Skeletal muscle tissue (tissue), 4 donors: ENCODE results near the gene HSDL1. TPM values are rescaled to one million over a fixed set of nuclear protein-coding genes. Genes with fewer than 3 reads are reported as not detected.

Experiments used
- H3K27ac ChIP-seq: one replicate; pipeline ENCODE4 v1.7.0; 2013; ENCODE audit warnings: mild to moderate bottlenecking, low read depth, low read length, inconsistent platforms
- H3K27me3 ChIP-seq, 3 donors: one replicate each; pipeline ENCODE4 v1.7.0; 2013; ENCODE audit warnings: low read length in 3 of 3; ENCODE audit not compliant: control insufficient read depth in 3 of 3, insufficient read depth in 3 of 3
- H3K36me3 ChIP-seq, 3 donors: one replicate each; pipeline ENCODE4 v1.7.0; 2013; ENCODE audit warnings: low read length in 3 of 3; ENCODE audit not compliant: control insufficient read depth in 3 of 3, insufficient read depth in 3 of 3
- H3K4me1 ChIP-seq, 3 donors: one replicate each; pipeline ENCODE4 v1.7.0; 2013; ENCODE audit warnings: low read length in 3 of 3, mild to moderate bottlenecking in 3 of 3; ENCODE audit not compliant: control insufficient read depth in 3 of 3, insufficient read depth in 3 of 3
- H3K4me3 ChIP-seq, 3 donors: one replicate each; pipeline ENCODE4 v1.7.0; 2013; ENCODE audit warnings: low read length in 3 of 3
- H3K9ac ChIP-seq, 3 donors: one replicate each; pipeline ENCODE4 v1.7.0; 2013; ENCODE audit warnings: low read length in 3 of 3, mild to moderate bottlenecking in 3 of 3, moderate library complexity in 2 of 3, low read depth in 1 of 3
- H3K9me3 ChIP-seq, 3 donors: one replicate each; pipeline ENCODE4 v1.7.0; 2013; ENCODE audit warnings: low read length in 3 of 3; ENCODE audit not compliant: control insufficient read depth in 3 of 3
- total RNA-seq: library from RNA; depleted of rRNA; stranded (reverse); fragments of >200 nt; gene quantifications from one replicate; pipeline ENCODE4 v1.2.3, GENCODE V29; 2014
- donor health status: Osteomylitis.

HSDL1 gene
- total RNA-seq, 1 donor from 2014 or later, result 17.2 TPM

DNA sequence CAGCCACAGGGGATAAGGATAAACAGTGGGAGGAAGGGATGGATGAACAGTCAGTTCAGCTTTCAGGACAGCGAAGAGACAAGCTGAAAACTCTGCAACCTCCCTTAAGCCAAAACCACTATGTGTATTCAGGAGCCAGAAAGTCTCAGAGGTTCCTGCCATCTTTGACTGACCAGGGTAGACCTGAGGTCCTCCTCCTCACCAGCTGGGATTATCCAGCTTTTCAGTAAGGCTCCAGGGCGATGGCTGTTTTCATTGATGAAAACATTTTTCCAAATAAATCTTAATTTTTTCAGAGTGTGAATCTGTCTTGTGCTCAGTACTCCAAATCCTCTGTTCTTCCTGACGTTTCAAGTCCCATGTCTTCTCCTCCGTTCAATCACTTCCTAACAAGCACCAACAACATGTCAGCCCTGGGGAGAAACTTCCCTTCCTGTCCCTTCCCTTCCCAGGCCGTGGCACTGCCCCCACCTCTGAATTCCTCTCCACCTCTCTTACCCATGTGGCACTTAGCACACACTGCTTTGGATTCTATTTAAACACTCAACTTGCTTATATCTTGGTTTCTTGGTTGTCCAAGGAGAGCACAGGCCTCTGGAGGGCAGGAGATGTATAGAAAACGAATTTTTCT, 5.2 kb downstream of the HSDL1 start:
- Histone ChIP-seq H3K27ac (peak overlapping the region; percentile 67), H3K36me3 (peaks cover 0 to 2% (median 0%) of the 10 kb centered on the region in 3 donors), H3K9me3 (no peaks in the 10 kb centered on the region), H3K27me3 (no peaks in the 10 kb centered on the region), H3K4me1 (peaks cover 16 to 28% (median 24%) of the 10 kb centered on the region in 3 donors), H3K4me3 (peak overlapping the region in 1 of 3 donors; percentile 41), H3K9ac (peak overlapping the region in 2 of 3 donors; percentile 3 to 33)

- peak overlapping the region; percentile 3 to 77 (median 75) for H3K9ac ChIP-seq
- H3K4me1 ChIP-seq, result peaks cover 12 to 24% (median 19%) of the 10 kb centered on the region in 3 donors
- H3K36me3 ChIP-seq, result peaks cover 0 to 2% (median 0%) of the 10 kb centered on the region in 3 donors
- peak overlapping the region; percentile 67 for H3K27ac ChIP-seq
- no peaks in the 10 kb centered on the region for H3K27me3 ChIP-seq
- H3K9me3 ChIP-seq, result no peaks in the 10 kb centered on the region
- peak overlapping the region; percentile 41 to 66 (median 52) for H3K4me3 ChIP-seq
Measured at GRCh38 chr16:84138824-84139627, 6.0 kb downstream of the HSDL1 start.

GRCh38 chr16:84138500-84138823, 6.5 kb downstream of the HSDL1 start:
- peak overlapping the region; percentile 41 to 66 (median 52) for H3K4me3 ChIP-seq
- no peaks in the 10 kb centered on the region for H3K27me3 ChIP-seq
- peak overlapping the region; percentile 67 for H3K27ac ChIP-seq
- H3K4me1 ChIP-seq, result peaks cover 10 to 23% (median 18%) of the 10 kb centered on the region in 3 donors
- peak overlapping the region; percentile 3 to 77 (median 75) for H3K9ac ChIP-seq
- H3K9me3 ChIP-seq, result no peaks in the 10 kb centered on the region
- peaks cover 0 to 2% (median 0%) of the 10 kb centered on the region in 3 donors for H3K36me3 ChIP-seq

- H3K27me3 ChIP-seq, result no peaks in the 10 kb centered on the region
- peaks cover 0 to 2% (median 0%) of the 10 kb centered on the region in 3 donors for H3K36me3 ChIP-seq
- H3K4me3 ChIP-seq, result no peak overlapping the region
- no peak overlapping the region for H3K27ac ChIP-seq
- no peaks in the 10 kb centered on the region for H3K9me3 ChIP-seq
- H3K4me1 ChIP-seq, result peaks cover 10 to 23% (median 18%) of the 10 kb centered on the region in 3 donors
- H3K9ac ChIP-seq, result peak overlapping the region in 2 of 3 donors; percentile 3 to 77
Measured at GRCh38 chr16:84137769-84138357, 7.1 kb downstream of the HSDL1 start.

- H3K36me3 ChIP-seq, result peaks cover 0 to 2% (median 0%) of the 10 kb centered on the region in 3 donors
- no peaks in the 10 kb centered on the region for H3K27me3 ChIP-seq
- H3K4me3 ChIP-seq, result no peak overlapping the region
- peaks cover 10 to 23% (median 18%) of the 10 kb centered on the region in 3 donors for H3K4me1 ChIP-seq
- H3K27ac ChIP-seq, result no peak overlapping the region
- no peak overlapping the region for H3K9ac ChIP-seq
- no peaks in the 10 kb centered on the region for H3K9me3 ChIP-seq
Measured at GRCh38 chr16:84137287-84137686, 7.7 kb downstream of the HSDL1 start.

GRCh38 chr16:84136331-84137125, 8.4 kb downstream of the HSDL1 start:
- H3K27me3 ChIP-seq, result no peaks in the 10 kb centered on the region
- no peak overlapping the region for H3K4me3 ChIP-seq
- H3K36me3 ChIP-seq, result peaks cover 0 to 2% (median 0%) of the 10 kb centered on the region in 3 donors
- no peaks in the 10 kb centered on the region for H3K9me3 ChIP-seq
- no peak overlapping the region for H3K27ac ChIP-seq
- H3K9ac ChIP-seq, result no peak overlapping the region
- H3K4me1 ChIP-seq, result peaks cover 10 to 20% (median 13%) of the 10 kb centered on the region in 3 donors

DNA sequence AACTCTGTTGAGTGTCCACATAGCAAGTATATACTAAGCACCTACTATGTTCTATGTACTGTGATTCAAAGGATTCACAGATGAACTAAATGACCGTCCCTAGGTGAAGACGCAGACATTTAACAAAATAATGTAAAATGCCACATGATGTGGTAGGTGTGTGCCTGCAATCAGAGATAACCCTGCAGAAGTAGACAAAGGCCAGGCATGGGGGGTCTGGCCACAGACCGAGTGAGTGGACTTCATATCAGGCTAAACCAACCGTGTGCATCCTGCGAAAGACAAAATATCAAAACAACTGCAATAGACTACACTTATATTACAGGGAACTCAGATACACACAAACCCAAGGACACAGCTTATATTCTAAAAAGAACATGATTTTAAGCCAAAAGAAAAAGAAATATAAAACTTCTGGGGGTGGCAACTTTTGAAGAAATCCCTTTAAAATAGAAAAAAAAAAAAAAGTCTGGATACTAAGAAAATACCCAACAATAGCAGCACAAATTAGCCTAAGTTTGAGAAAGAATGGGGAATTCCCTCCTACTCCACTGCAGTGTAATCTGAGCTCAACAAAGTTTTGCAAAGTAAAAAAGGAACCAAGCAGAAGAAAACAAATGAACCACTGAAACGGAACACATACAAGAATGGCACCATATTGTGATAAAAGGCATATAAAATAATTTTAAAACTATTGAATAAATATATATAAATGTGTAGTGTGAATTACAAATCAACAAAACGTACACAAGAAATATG, 12.3 kb downstream of the HSDL1 start:
- Histone ChIP-seq H3K9me3 (no peaks in the 10 kb centered on the region), H3K27ac (no peak overlapping the region), H3K36me3 (peaks cover 15 to 20% (median 18%) of the 10 kb centered on the region in 3 donors), H3K4me1 (peaks cover 0 to 2% (median 0%) of the 10 kb centered on the region in 3 donors), H3K27me3 (no peaks in the 10 kb centered on the region), H3K9ac (no peak overlapping the region), H3K4me3 (no peak overlapping the region)

- H3K9ac ChIP-seq, result no peak overlapping the region
- H3K36me3 ChIP-seq, result peaks cover 15 to 28% (median 24%) of the 10 kb centered on the region in 3 donors
- H3K27me3 ChIP-seq, result no peaks in the 10 kb centered on the region
- H3K4me3 ChIP-seq, result no peak overlapping the region
- H3K4me1 ChIP-seq, result no peaks in the 10 kb centered on the region
- no peak overlapping the region for H3K27ac ChIP-seq
- H3K9me3 ChIP-seq, result no peaks in the 10 kb centered on the region
Measured at GRCh38 chr16:84131117-84131516, 13.9 kb downstream of the HSDL1 start.
